GM19238 (cell line): ENCODE measurements around the gene CACNA1S.

Source experiments
- DNase-seq: peaks from one replicate; pipeline ENCODE4 v3.0.0; 2011; ENCODE audit warnings: low spot score; ENCODE audit not compliant: insufficient read length

The CACNA1S gene

GRCh38 chr1:201116091-201116490, 3.9 kb upstream of the CACNA1S start:
- DNase-seq = no peak

- DNase-seq = no peak
Measured at GRCh38 chr1:201115390-201115937, 3.2 kb upstream of the CACNA1S start.

- peak; percentile 81 for DNase-seq
Measured at GRCh38 chr1:201114245-201115131, 2.3 kb upstream of the CACNA1S start.

- DNase-seq = no peak
Measured at GRCh38 chr1:201113451-201114244, 1.4 kb upstream of the CACNA1S start.

- no peak for DNase-seq
Measured at GRCh38 chr1:201112926-201113325, 700 bp upstream of the CACNA1S start.

- no peak for DNase-seq
Measured at GRCh38 chr1:201111672-201112071, 554 bp downstream of the CACNA1S start.

GRCh38 chr1:201111156-201111555, 1.1 kb downstream of the CACNA1S start:
- DNase-seq = no peak

GRCh38 chr1:201110616-201111015, 1.6 kb downstream of the CACNA1S start:
- DNase-seq = no peak

- DNase-seq = no peak
Measured at GRCh38 chr1:201110138-201110537, 2.1 kb downstream of the CACNA1S start.

- DNase-seq = no peak
Measured at GRCh38 chr1:201109651-201110050, 2.6 kb downstream of the CACNA1S start.

- no peak for DNase-seq
Measured at GRCh38 chr1:201108614-201109013, 3.6 kb downstream of the CACNA1S start.

- DNase-seq = no peak
Measured at GRCh38 chr1:201105688-201106087, 6.5 kb downstream of the CACNA1S start.

GRCh38 chr1:201104141-201104540, 8.1 kb downstream of the CACNA1S start:
- no peak for DNase-seq

GRCh38 chr1:201103666-201104065, 8.6 kb downstream of the CACNA1S start:
- no peak for DNase-seq

- DNase-seq = no peak
Measured at GRCh38 chr1:201100169-201100930, 11.9 kb downstream of the CACNA1S start.

- no peak for DNase-seq
Measured at GRCh38 chr1:201098992-201099677, 13.1 kb downstream of the CACNA1S start.

GRCh38 chr1:201096977-201097856, 15.0 kb downstream of the CACNA1S start:
- DNase-seq = no peak

- DNase-seq = no peak
Measured at GRCh38 chr1:201096041-201096461, 16.2 kb downstream of the CACNA1S start.

GRCh38 chr1:201095581-201095980, 16.6 kb downstream of the CACNA1S start:
- DNase-seq = no peak

GRCh38 chr1:201094832-201095231, 17.4 kb downstream of the CACNA1S start:
- no peak for DNase-seq
